GM19438 (cell line): Measurements from ENCODE around the gene KIF16B.

ENCODE experiments used
- ATAC-seq: cut with Tn5 transposase; IDR thresholded peaks from one replicate; pipeline ENCODE4 v1.9.1; 2021; ENCODE audit warnings: low read depth; ENCODE audit not compliant: unreplicated experiment

The KIF16B gene

GRCh38 chr20:16555754-16556153 is 17.5 kb downstream of the KIF16B start:
- no peak for ATAC-seq

- ATAC-seq = no peak
Observed at GRCh38 chr20:16554766-16555543, 18.3 kb downstream of the KIF16B start.

GRCh38 chr20:16553684-16554083 is 19.6 kb downstream of the KIF16B start:
- no peak for ATAC-seq

GRCh38 chr20:16553101-16553500 is 20.1 kb downstream of the KIF16B start:
- no peak for ATAC-seq

- ATAC-seq = no peak
Observed at GRCh38 chr20:16552015-16552414, 21.2 kb downstream of the KIF16B start.

- ATAC-seq = no peak
Observed at GRCh38 chr20:16551607-16552006, 21.6 kb downstream of the KIF16B start.

- no peak for ATAC-seq
Observed at GRCh38 chr20:16548068-16548672, 25.1 kb downstream of the KIF16B start.

- ATAC-seq = no peak
Observed at GRCh38 chr20:16544949-16545348, 28.3 kb downstream of the KIF16B start.

GRCh38 chr20:16542477-16542876 is 30.8 kb downstream of the KIF16B start:
- no peak for ATAC-seq

- no peak for ATAC-seq
Observed at GRCh38 chr20:16541878-16542277, 31.4 kb downstream of the KIF16B start.

GRCh38 chr20:16541226-16541625 is 32.0 kb downstream of the KIF16B start:
- no peak for ATAC-seq

- ATAC-seq = no peak
Observed at GRCh38 chr20:16539280-16540021, 33.8 kb downstream of the KIF16B start.

- no peak for ATAC-seq
Observed at GRCh38 chr20:16538779-16539178, 34.5 kb downstream of the KIF16B start.

GRCh38 chr20:16537918-16538317 is 35.3 kb downstream of the KIF16B start:
- no peak for ATAC-seq

- no peak for ATAC-seq
Observed at GRCh38 chr20:16537025-16537665, 36.1 kb downstream of the KIF16B start.

- no peak for ATAC-seq
Observed at GRCh38 chr20:16535277-16535676, 38.0 kb downstream of the KIF16B start.

- no peak for ATAC-seq
Observed at GRCh38 chr20:16533502-16533901, 39.7 kb downstream of the KIF16B start.

- ATAC-seq = no peak
Observed at GRCh38 chr20:16531485-16531884, 41.8 kb downstream of the KIF16B start.

- no peak for ATAC-seq
Observed at GRCh38 chr20:16530201-16530681, 43.0 kb downstream of the KIF16B start.

GRCh38 chr20:16528078-16528477 is 45.2 kb downstream of the KIF16B start:
- no peak for ATAC-seq

- ATAC-seq = no peak
Observed at GRCh38 chr20:16527438-16527837, 45.8 kb downstream of the KIF16B start.
